ENCODE measurements around the gene KLK11.
"Not testable (repeated sequence)": the region's sequence is repeated elsewhere in the genome, so short reads cannot be mapped to it uniquely, and the experiment has no call there.

Gene KLK11

DNA sequence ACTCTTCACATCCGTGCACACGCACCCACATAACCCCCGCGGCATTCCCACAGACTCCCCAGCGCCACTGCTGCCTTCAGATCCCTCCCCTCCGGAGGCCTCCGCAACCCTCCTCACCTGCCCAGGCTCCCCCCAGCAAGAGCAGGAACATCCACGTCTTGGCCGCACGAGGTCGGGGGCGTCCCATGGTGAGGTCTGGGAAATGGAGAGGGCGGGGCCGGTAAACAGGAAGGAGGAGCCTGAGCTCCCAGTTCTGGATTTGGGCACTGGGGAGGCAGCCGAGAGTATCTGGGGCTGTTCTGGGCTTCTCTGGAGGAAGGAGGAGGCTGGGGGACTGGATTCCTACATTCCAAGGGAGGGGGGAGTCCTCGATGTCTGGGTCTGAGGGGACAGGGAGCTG lies 25.4 kb downstream of the KLK11 start:
- no peak overlapping the region for H3K4me3 ChIP-seq (ENCODE audit: low read depth, low read length)
- no peak for TF ChIP-seq CTCF (IDR thresholded peaks at IDR 0.05; ENCODE audit: borderline replicate concordance, insufficient read depth, low read depth, low read length)

DNA sequence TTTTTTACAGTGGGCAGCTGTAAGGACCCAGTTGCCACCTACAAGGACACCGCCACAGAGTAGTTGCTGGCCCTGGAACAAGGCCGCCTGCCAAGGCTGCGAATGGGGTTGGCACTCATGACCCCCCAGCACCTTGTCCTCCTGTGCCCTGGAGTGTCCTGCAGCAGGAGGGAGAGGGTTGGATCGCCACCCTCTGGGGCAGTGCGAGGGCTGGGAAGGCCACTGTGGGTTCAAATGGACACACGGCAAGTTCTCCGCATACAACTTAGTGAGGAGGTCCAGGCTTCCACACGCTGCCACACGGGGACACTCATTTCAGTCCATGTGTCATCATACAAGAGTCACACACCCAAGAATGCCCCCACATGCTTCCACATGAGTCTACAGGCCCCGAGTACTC lies 26.0 kb downstream of the KLK11 start:
- TF ChIP-seq CTCF (IDR thresholded peaks at IDR 0.05; ENCODE audit: borderline replicate concordance, insufficient read depth, low read depth, low read length): no peak
- no peak overlapping the region for H3K4me3 ChIP-seq (ENCODE audit: low read depth, low read length)

- H3K4me3 ChIP-seq (ENCODE audit: low read depth, low read length): no peak overlapping the region
- TF ChIP-seq CTCF (IDR thresholded peaks at IDR 0.05; ENCODE audit: borderline replicate concordance, insufficient read depth, low read depth, low read length): no peak
These were observed 27.7 kb downstream of the KLK11 start for GRCh38 chr19:50998686-50999085.

DNA sequence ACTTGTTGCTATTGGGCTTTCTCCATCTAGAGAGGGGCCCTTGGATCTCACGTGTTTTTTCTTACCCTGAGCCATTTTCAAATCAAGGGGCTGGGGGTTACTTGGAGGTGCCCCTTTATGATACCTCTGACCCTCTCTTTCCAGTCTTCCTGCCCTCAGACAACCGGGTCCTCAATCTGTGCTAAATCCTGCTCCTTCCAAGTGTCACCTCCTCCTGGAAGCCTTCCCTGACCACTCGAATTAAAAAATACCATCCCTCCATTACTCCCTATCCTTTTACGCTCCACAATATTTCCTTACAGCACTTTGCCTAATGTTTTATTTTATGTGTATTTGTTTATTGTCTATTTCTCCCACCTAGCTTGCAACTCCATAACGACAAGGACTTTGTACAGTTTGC lies 28.4 kb downstream of the KLK11 start:
- H3K4me3 ChIP-seq (ENCODE audit: low read depth, low read length): no peak overlapping the region
- TF ChIP-seq CTCF (IDR thresholded peaks at IDR 0.05; ENCODE audit: borderline replicate concordance, insufficient read depth, low read depth, low read length): no peak

DNA sequence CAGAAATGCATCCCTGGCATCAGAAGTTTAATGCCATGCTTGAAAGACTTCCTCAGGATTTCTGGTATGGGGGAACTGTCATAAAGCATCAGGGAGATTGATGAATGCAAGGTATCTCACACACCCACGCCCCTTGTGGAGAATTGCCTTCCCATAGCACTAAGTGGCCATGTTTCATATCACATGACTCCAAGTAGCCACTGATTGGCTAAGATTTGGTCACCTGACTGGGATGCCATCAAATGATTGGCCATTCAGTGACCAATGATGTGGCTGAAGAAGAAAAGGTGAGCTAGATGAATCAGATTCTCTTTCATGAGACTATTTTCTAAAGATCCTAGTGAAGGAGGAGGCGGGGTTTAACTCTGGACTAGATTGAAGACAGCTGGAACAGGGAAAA lies 32.3 kb downstream of the KLK11 start:
- H3K4me3 ChIP-seq (ENCODE audit: low read depth, low read length): no peak overlapping the region
- TF ChIP-seq CTCF (IDR thresholded peaks at IDR 0.05; ENCODE audit: borderline replicate concordance, insufficient read depth, low read depth, low read length): no peak

- no peak for TF ChIP-seq CTCF (IDR thresholded peaks at IDR 0.05; ENCODE audit: borderline replicate concordance, insufficient read depth, low read depth, low read length)
- H3K4me3 ChIP-seq (ENCODE audit: low read depth, low read length): no peak overlapping the region
These were observed 33.8 kb downstream of the KLK11 start for GRCh38 chr19:50992666-50993035.

DNA sequence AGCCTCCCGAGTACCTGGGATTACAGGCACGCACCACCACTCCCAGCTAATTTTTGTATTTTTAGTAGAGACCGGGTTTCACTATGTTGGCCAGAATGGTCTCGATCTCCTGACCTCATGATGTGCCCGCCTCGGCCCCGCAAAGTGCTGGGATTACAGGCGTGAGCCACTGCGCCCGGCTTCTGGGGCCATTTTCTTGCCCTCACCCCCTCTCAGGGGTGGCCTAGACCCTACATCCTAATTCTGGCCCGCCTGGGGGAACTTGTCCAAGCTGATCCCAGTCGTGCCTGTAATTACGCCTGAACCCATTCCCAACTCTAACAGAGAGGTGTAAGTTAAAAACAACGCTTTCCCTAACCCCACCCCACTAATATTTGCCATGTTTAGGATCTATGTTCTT lies 42.0 kb downstream of the KLK11 start:
- not testable (repeated sequence) for H3K4me3 ChIP-seq (ENCODE audit: low read depth, low read length)

GRCh38 chr19:50983625-50984292 lies 42.7 kb downstream of the KLK11 start, which contains the start of gene KLK7:
KLK7 (minus strand) TSS chr19:50983917; CDS start chr19:50982399, 1,518 bp downstream.
- no peak for TF ChIP-seq CTCF (IDR thresholded peaks at IDR 0.05; ENCODE audit: borderline replicate concordance, insufficient read depth, low read depth, low read length)
- H3K4me3 ChIP-seq (ENCODE audit: low read depth, low read length): no peak within 1 kb of the TSS
